ENCODE data around the gene HAND1. TPM values are rescaled to one million over a fixed set of nuclear protein-coding genes. Genes with fewer than 3 reads are reported as not detected.

Gene HAND1
- total RNA-seq, 1 donor from 2014 or later: 0.21 TPM

GRCh38 chr5:154465169-154465568 lies 12.9 kb downstream of the HAND1 start:
- no peak for TF ChIP-seq CTCF (IDR thresholded peaks at IDR 0.05)
- peaks cover 8% of the 10 kb centered on the region for H3K36me3 ChIP-seq
- H3K4me3 ChIP-seq: no peak overlapping the region
- DNase-seq: no peak
- no peaks in the 10 kb centered on the region for H3K4me1 ChIP-seq
- ATAC-seq: no peak
- intact Hi-C loops (cut with DNase I): loop anchor here (10.0 kb wide), 1 partner anchor 140 kb away; no protein-coding TSS in a partner anchor
- peaks cover 18% of the 10 kb centered on the region for H3K27me3 ChIP-seq (ENCODE audit: low read depth)
- no peak overlapping the region for H3K27ac ChIP-seq
- no peaks in the 10 kb centered on the region for H3K9me3 ChIP-seq

DNA sequence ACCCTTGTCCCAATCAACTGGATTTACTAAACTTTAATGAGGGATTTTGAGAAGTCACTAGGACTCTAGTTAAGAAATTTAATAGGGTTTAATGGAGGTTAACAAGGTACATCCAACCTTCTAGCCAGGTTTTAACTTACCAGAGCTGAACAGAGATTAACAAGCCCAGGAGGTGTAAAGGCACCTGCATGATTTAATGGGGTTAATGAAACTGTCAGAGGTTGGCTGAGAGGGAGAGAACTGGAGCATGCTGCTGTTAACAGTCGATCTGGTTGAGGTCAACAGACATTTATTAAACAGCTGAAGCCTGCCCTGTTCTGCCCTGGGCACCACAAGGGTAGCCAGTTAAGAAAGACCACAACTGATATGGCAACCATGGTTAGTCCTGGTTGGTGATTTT lies 13.6 kb downstream of the HAND1 start:
- no peaks in the 10 kb centered on the region for H3K9me3 ChIP-seq
- DNase-seq (no peak), ATAC-seq (no peak)
- peaks cover 12% of the 10 kb centered on the region for H3K36me3 ChIP-seq
- H3K27me3 ChIP-seq (ENCODE audit: low read depth): peaks cover 11% of the 10 kb centered on the region
- H3K4me1 ChIP-seq: no peaks in the 10 kb centered on the region
- intact Hi-C loops (cut with DNase I): loop anchor here (10.0 kb wide), 1 partner anchor 140 kb away; no protein-coding TSS in a partner anchor
- TF ChIP-seq CTCF (IDR thresholded peaks at IDR 0.05): no peak
- no peak overlapping the region for H3K4me3 ChIP-seq
- no peak overlapping the region for H3K27ac ChIP-seq

- Histone ChIP-seq H3K27ac (no peak overlapping the region), H3K4me3 (no peak overlapping the region), H3K27me3 (ENCODE audit: low read depth) (no peaks in the 10 kb centered on the region), H3K36me3 (peaks cover 41% of the 10 kb centered on the region), H3K9me3 (no peaks in the 10 kb centered on the region), H3K4me1 (no peaks in the 10 kb centered on the region)
- TF ChIP-seq CTCF (IDR thresholded peaks at IDR 0.05): no peak
- intact Hi-C loops (cut with DNase I): loop anchor here (10.0 kb wide), 1 partner anchor 143 kb away; no protein-coding TSS in a partner anchor
- no peak for DNase-seq
- ATAC-seq: no peak
Measured at GRCh38 chr5:154461531-154461930, 16.5 kb downstream of the HAND1 start.

DNA sequence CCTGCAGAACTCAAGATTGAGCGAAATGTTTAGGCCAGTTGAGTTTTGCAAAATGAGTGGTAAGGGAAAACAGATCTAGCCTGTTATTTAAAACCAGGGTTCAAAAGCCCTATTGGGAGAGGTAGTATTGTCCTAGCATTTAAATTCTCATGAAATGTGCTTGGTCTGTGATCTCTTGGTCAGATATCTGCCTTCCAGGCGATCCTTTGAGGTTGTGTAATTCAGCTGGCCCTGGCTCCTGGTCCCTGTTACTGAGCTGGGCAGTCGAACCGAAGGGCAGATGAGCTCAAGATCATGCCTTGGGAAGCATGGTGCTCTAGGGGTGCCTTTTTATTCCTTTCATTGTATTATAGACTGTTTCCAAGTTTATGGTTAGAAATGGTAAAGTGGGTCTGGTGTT lies 17.9 kb downstream of the HAND1 start:
- H3K9me3 ChIP-seq: no peaks in the 10 kb centered on the region
- intact Hi-C loops (cut with DNase I): loop anchor here (10.0 kb wide), 1 partner anchor 145 kb away; no protein-coding TSS in a partner anchor
- TF ChIP-seq CTCF (IDR thresholded peaks at IDR 0.05): no peak
- H3K27me3 ChIP-seq (ENCODE audit: low read depth): no peaks in the 10 kb centered on the region
- no peaks in the 10 kb centered on the region for H3K4me1 ChIP-seq
- no peak overlapping the region for H3K4me3 ChIP-seq
- ATAC-seq (no peak), DNase-seq (no peak)
- no peak overlapping the region for H3K27ac ChIP-seq
- peaks cover 54% of the 10 kb centered on the region for H3K36me3 ChIP-seq

DNA sequence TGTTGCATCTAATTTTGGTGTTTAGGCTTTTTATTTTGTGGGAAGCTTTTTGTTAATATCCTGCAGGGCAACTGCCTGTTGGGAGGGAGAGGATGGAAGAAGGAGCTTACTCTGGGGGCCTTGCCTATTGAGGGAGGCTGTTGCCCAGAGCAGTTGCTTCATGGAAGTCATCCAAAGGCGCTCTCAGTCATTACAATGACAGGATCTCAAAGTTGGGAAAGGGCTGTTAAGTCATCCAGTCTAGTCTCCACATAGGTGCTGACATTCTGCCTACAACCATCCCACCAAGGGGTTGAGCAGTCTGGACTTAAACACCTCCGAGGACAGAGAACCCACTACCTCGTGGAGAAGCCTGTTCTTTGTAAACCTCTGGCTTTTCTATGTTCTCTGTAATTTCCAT lies 19.0 kb downstream of the HAND1 start:
- intact Hi-C loops (cut with DNase I): no loop called here
- H3K36me3 ChIP-seq: peaks cover 66% of the 10 kb centered on the region

More for the DNA sequence above, 19.0 kb downstream of the HAND1 start:
- no peak overlapping the region for H3K27ac ChIP-seq
- no peak for TF ChIP-seq CTCF (IDR thresholded peaks at IDR 0.05)
- H3K27me3 ChIP-seq (ENCODE audit: low read depth): no peaks in the 10 kb centered on the region
- H3K4me1 ChIP-seq: no peaks in the 10 kb centered on the region
- no peak overlapping the region for H3K4me3 ChIP-seq
- no peak for ATAC-seq
- H3K9me3 ChIP-seq: no peaks in the 10 kb centered on the region
- no peak for DNase-seq
